Type B pancreatic cell (in vitro differentiated cells): ENCODE measurements around the gene UBAC2. TPM values are rescaled to one million over a fixed set of nuclear protein-coding genes. Genes with fewer than 3 reads are reported as not detected.

Source experiments
- DNase-seq: peaks from one replicate; pipeline ENCODE4 v3.0.0; 2021; ENCODE audit warnings: mixed read lengths; ENCODE audit not compliant: unreplicated experiment; ENCODE audit errors: extremely low spot score
- H3K27ac Mint-ChIP-seq: 2 replicates; pipeline ENCODE4 v1.8.0; 2021; ENCODE audit warnings: mild to moderate bottlenecking, mixed read lengths
- H3K27me3 Mint-ChIP-seq: 2 replicates; pipeline ENCODE4 v1.8.0; 2021; ENCODE audit warnings: mixed read lengths
- H3K36me3 Mint-ChIP-seq: 2 replicates; pipeline ENCODE4 v1.8.0; 2021; ENCODE audit warnings: mixed read lengths
- H3K4me1 Mint-ChIP-seq: one replicate; pipeline ENCODE4 v1.8.0; 2021; ENCODE audit warnings: mixed read lengths; ENCODE audit not compliant: unreplicated experiment
- H3K4me3 Mint-ChIP-seq: 2 replicates; pipeline ENCODE4 v1.8.0; 2021; ENCODE audit warnings: mild to moderate bottlenecking, mixed read lengths
- H3K9me3 Mint-ChIP-seq: 2 replicates; pipeline ENCODE4 v1.8.0; 2021; ENCODE audit warnings: mixed read lengths
- CTCF ChIP-seq: fragments of 200-600 bp; sonication (generic); conservative IDR thresholded peaks from 2 replicates; pipeline ENCODE4 v1.5.0; 2021; ENCODE audit warnings: antibody characterized with exemption, mild to moderate bottlenecking
- total RNA-seq: library from RNA; stranded (reverse); gene quantifications from 2 replicates; pipeline ENCODE4 v1.2.1, GENCODE V29; 2021; ENCODE audit warnings: low replicate concordance

Gene UBAC2
- total RNA-seq, 1 donor from 2014 or later: 66.0 TPM

GRCh38 chr13:99275093-99275469 is 74.4 kb downstream of the UBAC2 start:
- DNase-seq: no peak
- Mint-ChIP-seq H3K36me3 (peaks cover 18% of the 10 kb centered on the region), H3K27me3 (no peaks in the 10 kb centered on the region), H3K9me3 (no peaks in the 10 kb centered on the region), H3K4me1 (peaks cover 2% of the 10 kb centered on the region), H3K27ac (no peak overlapping the region), H3K4me3 (no peak overlapping the region)
- no peak for TF ChIP-seq CTCF

- peaks cover 14% of the 10 kb centered on the region for H3K4me1 Mint-ChIP-seq
- no peak overlapping the region for H3K4me3 Mint-ChIP-seq
- DNase-seq: no peak
- no peaks in the 10 kb centered on the region for H3K9me3 Mint-ChIP-seq
- TF ChIP-seq CTCF: peak; percentile 33
- H3K36me3 Mint-ChIP-seq: peaks cover 20% of the 10 kb centered on the region
- H3K27ac Mint-ChIP-seq: no peak overlapping the region
- no peaks in the 10 kb centered on the region for H3K27me3 Mint-ChIP-seq
Observed at GRCh38 chr13:99276706-99277105, 76.1 kb downstream of the UBAC2 start.

GRCh38 chr13:99277629-99278028 is 77.0 kb downstream of the UBAC2 start:
- Mint-ChIP-seq H3K4me3 (no peak overlapping the region), H3K36me3 (peaks cover 14% of the 10 kb centered on the region), H3K4me1 (peaks cover 19% of the 10 kb centered on the region), H3K27ac (no peak overlapping the region), H3K9me3 (no peaks in the 10 kb centered on the region), H3K27me3 (no peaks in the 10 kb centered on the region)
- TF ChIP-seq CTCF: no peak
- DNase-seq: no peak

- TF ChIP-seq CTCF: no peak
- no peak for DNase-seq
- Mint-ChIP-seq H3K27me3 (no peaks in the 10 kb centered on the region), H3K4me1 (peaks cover 25% of the 10 kb centered on the region), H3K36me3 (peaks cover 14% of the 10 kb centered on the region), H3K9me3 (no peaks in the 10 kb centered on the region), H3K4me3 (no peak overlapping the region), H3K27ac (no peak overlapping the region)
Observed at GRCh38 chr13:99278200-99278599, 77.5 kb downstream of the UBAC2 start.

GRCh38 chr13:99278843-99279242 is 78.2 kb downstream of the UBAC2 start:
- no peak for TF ChIP-seq CTCF
- Mint-ChIP-seq H3K9me3 (no peaks in the 10 kb centered on the region), H3K27me3 (no peaks in the 10 kb centered on the region), H3K27ac (no peak overlapping the region), H3K4me1 (peaks cover 25% of the 10 kb centered on the region), H3K36me3 (peaks cover 9% of the 10 kb centered on the region), H3K4me3 (no peak overlapping the region)
- no peak for DNase-seq

- Mint-ChIP-seq H3K4me3 (no peak overlapping the region), H3K9me3 (no peaks in the 10 kb centered on the region), H3K27ac (peak overlapping the region; percentile 79), H3K36me3 (peaks cover 9% of the 10 kb centered on the region), H3K27me3 (no peaks in the 10 kb centered on the region), H3K4me1 (peaks cover 25% of the 10 kb centered on the region)
- no peak for TF ChIP-seq CTCF
- DNase-seq: no peak
Observed at GRCh38 chr13:99279637-99280036, 79.0 kb downstream of the UBAC2 start.
